Testis (tissue), 2 donors: ENCODE data around the gene IFNGR2.

ENCODE experiments used
- POLR2A ChIP-seq: fragments of 450-650 bp; IDR thresholded peaks from one replicate; pipeline ENCODE4 v1.6.1; 2017; ENCODE audit warnings: antibody characterized with exemption, mild to moderate bottlenecking, moderate library complexity
- TF ChIP-seq, protein P1 (sequence below), 3 experiments: fragments of 450-650 bp in 2 of 3; fragments of 200-600 bp in 1 of 3; sonication (generic) in 1 of 3; IDR thresholded peaks; one replicate each; pipeline ENCODE4 v1.5.1; 2016 to 2019; ENCODE audit warnings: antibody characterized with exemption in 3 of 3, mild to moderate bottlenecking in 2 of 3, moderate library complexity in 1 of 3

DNA sequence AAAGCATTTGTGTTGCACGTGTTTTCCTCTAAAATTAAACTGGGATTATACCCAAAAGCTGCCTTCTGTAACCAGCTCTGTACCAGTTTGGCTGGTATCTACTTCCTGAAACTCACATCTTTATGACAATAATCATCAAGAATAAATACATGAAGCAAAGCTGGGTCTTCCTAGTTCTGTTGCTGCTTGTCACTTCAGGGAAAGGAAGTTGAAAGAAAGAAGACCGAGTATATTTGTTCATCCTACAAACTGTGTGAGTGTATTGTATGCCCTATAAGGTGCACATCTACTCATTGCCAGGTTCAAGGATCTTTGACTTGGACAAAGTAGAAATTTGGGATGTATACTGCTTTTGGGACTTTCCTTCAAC is 29.1 kb upstream of the IFNGR2 start:
- TF ChIP-seq, protein P1, sequence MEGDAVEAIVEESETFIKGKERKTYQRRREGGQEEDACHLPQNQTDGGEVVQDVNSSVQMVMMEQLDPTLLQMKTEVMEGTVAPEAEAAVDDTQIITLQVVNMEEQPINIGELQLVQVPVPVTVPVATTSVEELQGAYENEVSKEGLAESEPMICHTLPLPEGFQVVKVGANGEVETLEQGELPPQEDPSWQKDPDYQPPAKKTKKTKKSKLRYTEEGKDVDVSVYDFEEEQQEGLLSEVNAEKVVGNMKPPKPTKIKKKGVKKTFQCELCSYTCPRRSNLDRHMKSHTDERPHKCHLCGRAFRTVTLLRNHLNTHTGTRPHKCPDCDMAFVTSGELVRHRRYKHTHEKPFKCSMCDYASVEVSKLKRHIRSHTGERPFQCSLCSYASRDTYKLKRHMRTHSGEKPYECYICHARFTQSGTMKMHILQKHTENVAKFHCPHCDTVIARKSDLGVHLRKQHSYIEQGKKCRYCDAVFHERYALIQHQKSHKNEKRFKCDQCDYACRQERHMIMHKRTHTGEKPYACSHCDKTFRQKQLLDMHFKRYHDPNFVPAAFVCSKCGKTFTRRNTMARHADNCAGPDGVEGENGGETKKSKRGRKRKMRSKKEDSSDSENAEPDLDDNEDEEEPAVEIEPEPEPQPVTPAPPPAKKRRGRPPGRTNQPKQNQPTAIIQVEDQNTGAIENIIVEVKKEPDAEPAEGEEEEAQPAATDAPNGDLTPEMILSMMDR (IDR thresholded peaks at IDR 0.05) = no peak
- TF ChIP-seq POLR2A = no peak
